Measurements from ENCODE around the gene IGFN1. TPM values are rescaled to one million over a fixed set of nuclear protein-coding genes. Genes with fewer than 3 reads are reported as not detected.

The IGFN1 gene
- polyA plus RNA-seq, 1 of the 3 experiments (the other 2 are of a cell fraction) = 0.18 TPM

DNA sequence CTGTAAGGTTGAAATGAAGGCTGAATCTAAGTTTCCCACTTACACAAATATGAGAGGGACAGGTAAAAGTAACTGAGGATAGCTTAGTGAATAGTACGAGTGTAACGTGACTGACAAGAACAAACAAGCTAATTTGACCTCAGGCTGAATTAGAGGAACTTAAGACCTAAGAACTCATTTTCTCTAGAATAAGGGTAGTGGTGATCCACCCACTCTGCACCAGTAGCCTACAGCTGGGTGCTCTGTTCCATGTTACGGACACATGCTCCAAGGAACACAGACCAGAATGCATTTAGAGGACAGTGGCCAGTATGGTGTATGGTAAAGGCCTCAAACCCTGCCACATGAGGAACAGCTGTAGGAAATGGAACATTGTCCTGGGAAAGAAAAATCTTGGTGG, 21.4 kb upstream of the IGFN1 start:
- ChIA-PET POLR2A (interaction anchor here (0.7 to 0.9 kb wide), 3 partner anchors 15 to 115 kb away, joined by 3 to 5 read pairs (median 3); partner anchors contain the start of gene TMEM9), CTCF (interaction anchor here (3.0 kb wide), 2 partner anchors 19 to 53 kb away, joined by 11 to 14 read pairs; no protein-coding TSS in a partner anchor)
- no peaks in the 10 kb centered on the region for H3K9me2 ChIP-seq
- 0 out of 2 replicates have a peak, but pooled peaks cover 7% of the 10 kb centered on the region for H3K27me3 ChIP-seq (ENCODE audit: insufficient read depth)
- no peak overlapping the region for H3K4me3 ChIP-seq (ENCODE audit: low read depth in 2 of 2, low read length in 1 of 2)
- H3K79me2 ChIP-seq (ENCODE audit: insufficient read depth) = no peaks in the 10 kb centered on the region
- no peak overlapping the region for H2AFZ ChIP-seq (ENCODE audit: low read depth)
- H3K9me3 ChIP-seq = no peaks in the 10 kb centered on the region
- no peak overlapping the region for H3K4me2 ChIP-seq
- no peaks in the 10 kb centered on the region for H3F3A ChIP-seq (replicated peaks; ENCODE audit: insufficient read depth)
- no peak for DNase-seq
- no peaks in the 10 kb centered on the region for H4K20me1 ChIP-seq (ENCODE audit: insufficient read depth)
- no peak overlapping the region for H3K27ac ChIP-seq (ENCODE audit: low read depth in 2 of 2, low read length in 1 of 2)
- H3K4me1 ChIP-seq (ENCODE audit: control insufficient read depth in 1 of 2, insufficient read depth in 2 of 2, low read depth in 1 of 2, low read length in 1 of 2) = peaks cover 0 to 15% of the 10 kb centered on the region in 2 experiments; a peak in 2 of 4 replicates
- WGBS (ENCODE audit: low lambda C conversion rate) = 65% methylated on average over 3 of the region's 3 CpGs
- no peaks in the 10 kb centered on the region for H3K36me3 ChIP-seq (replicated peaks in 1 of 2; ENCODE audit: control insufficient read depth in 1 of 2, insufficient read depth in 2 of 2, low read length in 1 of 2)
- H3K9ac ChIP-seq = no peak overlapping the region
- TF ChIP-seq RAD21 (IDR thresholded peaks at IDR 0.05; ENCODE audit: low read length) (no peak), FOSL2 (IDR thresholded peaks at IDR 0.05; ENCODE audit: borderline replicate concordance, low read depth) (no peak), POLR2AphosphoS5 (IDR thresholded peaks at IDR 0.05; ENCODE audit: low read depth, low read length) (no peak), SMC3 (IDR thresholded peaks at IDR 0.05; ENCODE audit: low read depth, low read length) (no peak)
- TF ChIP-seq, protein P1, sequence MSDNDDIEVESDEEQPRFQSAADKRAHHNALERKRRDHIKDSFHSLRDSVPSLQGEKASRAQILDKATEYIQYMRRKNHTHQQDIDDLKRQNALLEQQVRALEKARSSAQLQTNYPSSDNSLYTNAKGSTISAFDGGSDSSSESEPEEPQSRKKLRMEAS (IDR thresholded peaks at IDR 0.05; ENCODE audit: low read depth) = no peak

DNA sequence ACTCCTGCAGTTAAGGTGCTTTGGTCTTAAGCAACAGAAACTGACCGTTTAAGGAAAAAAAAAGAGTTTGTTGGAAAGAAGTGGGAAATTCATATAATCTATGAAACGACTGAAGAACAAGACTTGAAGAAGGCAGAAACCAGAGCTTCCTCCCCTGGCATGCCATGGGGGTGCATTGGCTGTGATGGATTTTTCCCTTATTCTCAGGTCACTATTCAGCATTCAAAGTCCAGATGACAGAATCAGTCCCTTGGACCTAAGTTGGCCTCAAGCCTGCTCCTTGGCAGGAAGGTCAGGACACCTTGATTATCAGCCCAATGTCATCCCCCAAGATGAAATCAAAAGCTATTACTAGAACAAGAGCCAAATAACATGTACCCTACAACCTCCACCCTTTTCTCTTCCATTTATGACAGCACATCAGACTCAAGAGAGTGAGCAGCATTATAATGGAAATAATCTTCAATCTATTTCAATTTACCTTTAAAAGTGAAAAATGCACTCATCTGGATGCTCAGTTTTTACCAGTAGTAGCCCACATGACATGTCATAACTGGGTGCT, 20.6 kb upstream of the IGFN1 start:
- Histone ChIP-seq H3K4me3 (ENCODE audit: low read depth in 2 of 2, low read length in 1 of 2) (peak overlapping the region in 1 of 2 experiments; percentile 70; a peak in 2 of 4 replicates), H3K27me3 (ENCODE audit: insufficient read depth) (0 out of 2 replicates have a peak, but pooled peaks cover 7% of the 10 kb centered on the region), H3K4me2 (peak overlapping the region; percentile 92; the same call in 1 of the 2 replicates), H3K9me2 (no peaks in the 10 kb centered on the region), H3K27ac (ENCODE audit: low read depth in 2 of 2, low read length in 1 of 2) (peak overlapping the region in 1 of 2 experiments; percentile 17; a peak in 2 of 4 replicates), H3K36me3 (replicated peaks in 1 of 2; ENCODE audit: control insufficient read depth in 1 of 2, insufficient read depth in 2 of 2, low read length in 1 of 2) (no peaks in the 10 kb centered on the region), H2AFZ (ENCODE audit: low read depth) (peak overlapping the region; percentile 98), H3K9ac (no peak overlapping the region), H3K9me3 (no peaks in the 10 kb centered on the region), H4K20me1 (ENCODE audit: insufficient read depth) (no peaks in the 10 kb centered on the region), H3K4me1 (ENCODE audit: control insufficient read depth in 1 of 2, insufficient read depth in 2 of 2, low read depth in 1 of 2, low read length in 1 of 2) (peaks cover 0 to 10% of the 10 kb centered on the region in 2 experiments; a peak in 2 of 4 replicates), H3K79me2 (ENCODE audit: insufficient read depth) (no peaks in the 10 kb centered on the region), H3F3A (replicated peaks; ENCODE audit: insufficient read depth) (no peaks in the 10 kb centered on the region)
- POLR2A ChIA-PET = interaction anchor here (0.9 kb wide), 1 partner anchor 16 kb away, joined by 3 read pairs; the partner anchor contains the start of gene TMEM9
- no peak for TF ChIP-seq SMC3 (IDR thresholded peaks at IDR 0.05; ENCODE audit: low read depth, low read length)
- TF ChIP-seq GABPA (IDR thresholded peaks at IDR 0.05; ENCODE audit: low read depth) = no peak
- TF ChIP-seq RAD21 (IDR thresholded peaks at IDR 0.05; ENCODE audit: low read length) = no peak
- no peak for TF ChIP-seq NFIC (IDR thresholded peaks at IDR 0.05; ENCODE audit: borderline replicate concordance)
- TF ChIP-seq POLR2AphosphoS5 (IDR thresholded peaks at IDR 0.05; ENCODE audit: low read depth, low read length) = no peak
- no peak for DNase-seq
- WGBS (ENCODE audit: low lambda C conversion rate) = 73% methylated on average over 2 of the region's 2 CpGs
- CTCF ChIA-PET = interaction anchor here (2.1 to 3.0 kb wide), 3 partner anchors 15 to 52 kb away, joined by 11 to 15 read pairs (median 14); partner anchors contain the start of gene TMEM9

DNA sequence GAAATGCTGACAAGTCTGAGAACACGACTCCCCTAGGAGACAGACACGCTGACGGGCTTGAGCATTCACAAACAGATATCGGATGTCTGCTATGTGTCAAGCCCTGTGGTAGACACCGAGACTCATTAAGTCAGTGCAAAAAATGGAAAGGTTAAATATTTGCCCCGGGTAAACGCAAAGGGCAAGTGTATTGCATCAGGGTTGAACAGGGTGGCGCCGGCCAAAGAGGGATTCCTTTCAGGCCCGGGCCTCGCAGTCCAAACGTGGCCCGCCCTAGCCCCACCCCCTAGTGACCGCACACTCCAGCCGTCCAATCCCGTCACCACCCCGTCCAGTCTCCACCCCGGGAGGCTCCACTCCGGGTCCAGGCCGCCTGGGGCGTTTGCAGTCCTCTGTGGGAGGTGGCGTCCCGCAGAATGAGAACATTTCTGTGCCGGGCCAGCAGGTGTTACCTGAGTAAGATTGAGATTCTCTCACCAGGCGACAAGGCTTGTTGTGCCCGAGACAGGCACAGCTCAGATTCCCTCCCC, 20.0 kb upstream of the IGFN1 start:
- DNase-seq = peak; percentile 97
- H3K4me2 ChIP-seq = peak overlapping the region; percentile 92
- 24% methylated on average over 11 of the region's 26 CpGs for WGBS (ENCODE audit: low lambda C conversion rate)
- no peaks in the 10 kb centered on the region for H3K9me2 ChIP-seq
- no peaks in the 10 kb centered on the region for H4K20me1 ChIP-seq (ENCODE audit: insufficient read depth)
- H3K9me3 ChIP-seq = no peaks in the 10 kb centered on the region
- peak overlapping the region; percentile 64; the same call in 1 of the 2 replicates for H3K9ac ChIP-seq
- peaks cover 0 to 10% of the 10 kb centered on the region in 2 experiments; a peak in 2 of 4 replicates for H3K4me1 ChIP-seq (ENCODE audit: control insufficient read depth in 1 of 2, insufficient read depth in 2 of 2, low read depth in 1 of 2, low read length in 1 of 2)
- H3K36me3 ChIP-seq (replicated peaks in 1 of 2; ENCODE audit: control insufficient read depth in 1 of 2, insufficient read depth in 2 of 2, low read length in 1 of 2) = no peaks in the 10 kb centered on the region
- H3K79me2 ChIP-seq (ENCODE audit: insufficient read depth) = no peaks in the 10 kb centered on the region
- POLR2A ChIA-PET = no interaction called here
- peak overlapping the region in 1 of 2 experiments; percentile 76; a peak in 2 of 4 replicates for H3K27ac ChIP-seq (ENCODE audit: low read depth in 2 of 2, low read length in 1 of 2)
- 0 out of 2 replicates have a peak, but pooled peaks cover 7% of the 10 kb centered on the region for H3K27me3 ChIP-seq (ENCODE audit: insufficient read depth)
- CTCF ChIA-PET = interaction anchor here (1.5 to 3.0 kb wide), 6 partner anchors 12 to 52 kb away, joined by 3 to 15 read pairs (median 10); partner anchors contain the start of gene TMEM9
- H3F3A ChIP-seq (replicated peaks; ENCODE audit: insufficient read depth) = no peaks in the 10 kb centered on the region
- H3K4me3 ChIP-seq (ENCODE audit: low read depth in 2 of 2, low read length in 1 of 2) = peak overlapping the region; percentile 70 to 79
- peak overlapping the region; percentile 98 for H2AFZ ChIP-seq (ENCODE audit: low read depth)
- TF ChIP-seq, protein P2, sequence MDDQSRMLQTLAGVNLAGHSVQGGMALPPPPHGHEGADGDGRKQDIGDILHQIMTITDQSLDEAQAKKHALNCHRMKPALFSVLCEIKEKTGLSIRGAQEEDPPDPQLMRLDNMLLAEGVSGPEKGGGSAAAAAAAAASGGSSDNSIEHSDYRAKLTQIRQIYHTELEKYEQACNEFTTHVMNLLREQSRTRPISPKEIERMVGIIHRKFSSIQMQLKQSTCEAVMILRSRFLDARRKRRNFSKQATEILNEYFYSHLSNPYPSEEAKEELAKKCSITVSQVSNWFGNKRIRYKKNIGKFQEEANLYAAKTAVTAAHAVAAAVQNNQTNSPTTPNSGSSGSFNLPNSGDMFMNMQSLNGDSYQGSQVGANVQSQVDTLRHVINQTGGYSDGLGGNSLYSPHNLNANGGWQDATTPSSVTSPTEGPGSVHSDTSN (IDR thresholded peaks at IDR 0.05) = no peak
- TF ChIP-seq RFX5 (IDR thresholded peaks at IDR 0.05; ENCODE audit: low read length) (peak; percentile 74), FOXJ3 (CRISPR knock-in tag; IDR thresholded peaks at IDR 0.05) (no peak; the same call in 1 of the 2 replicates), FOSL2 (IDR thresholded peaks at IDR 0.05; ENCODE audit: borderline replicate concordance, low read depth) (no peak), JUND (IDR thresholded peaks at IDR 0.05) (no peak), POLR2AphosphoS5 (IDR thresholded peaks at IDR 0.05; ENCODE audit: low read depth, low read length) (peak; percentile 70), TCF12 (IDR thresholded peaks at IDR 0.05) (peak; percentile 4; the same call in 1 of the 2 replicates)
- TF ChIP-seq, protein P1 (IDR thresholded peaks at IDR 0.05; ENCODE audit: low read depth) = peak; percentile 78; the same call in 1 of the 2 replicates
- TF ChIP-seq, protein P3, sequence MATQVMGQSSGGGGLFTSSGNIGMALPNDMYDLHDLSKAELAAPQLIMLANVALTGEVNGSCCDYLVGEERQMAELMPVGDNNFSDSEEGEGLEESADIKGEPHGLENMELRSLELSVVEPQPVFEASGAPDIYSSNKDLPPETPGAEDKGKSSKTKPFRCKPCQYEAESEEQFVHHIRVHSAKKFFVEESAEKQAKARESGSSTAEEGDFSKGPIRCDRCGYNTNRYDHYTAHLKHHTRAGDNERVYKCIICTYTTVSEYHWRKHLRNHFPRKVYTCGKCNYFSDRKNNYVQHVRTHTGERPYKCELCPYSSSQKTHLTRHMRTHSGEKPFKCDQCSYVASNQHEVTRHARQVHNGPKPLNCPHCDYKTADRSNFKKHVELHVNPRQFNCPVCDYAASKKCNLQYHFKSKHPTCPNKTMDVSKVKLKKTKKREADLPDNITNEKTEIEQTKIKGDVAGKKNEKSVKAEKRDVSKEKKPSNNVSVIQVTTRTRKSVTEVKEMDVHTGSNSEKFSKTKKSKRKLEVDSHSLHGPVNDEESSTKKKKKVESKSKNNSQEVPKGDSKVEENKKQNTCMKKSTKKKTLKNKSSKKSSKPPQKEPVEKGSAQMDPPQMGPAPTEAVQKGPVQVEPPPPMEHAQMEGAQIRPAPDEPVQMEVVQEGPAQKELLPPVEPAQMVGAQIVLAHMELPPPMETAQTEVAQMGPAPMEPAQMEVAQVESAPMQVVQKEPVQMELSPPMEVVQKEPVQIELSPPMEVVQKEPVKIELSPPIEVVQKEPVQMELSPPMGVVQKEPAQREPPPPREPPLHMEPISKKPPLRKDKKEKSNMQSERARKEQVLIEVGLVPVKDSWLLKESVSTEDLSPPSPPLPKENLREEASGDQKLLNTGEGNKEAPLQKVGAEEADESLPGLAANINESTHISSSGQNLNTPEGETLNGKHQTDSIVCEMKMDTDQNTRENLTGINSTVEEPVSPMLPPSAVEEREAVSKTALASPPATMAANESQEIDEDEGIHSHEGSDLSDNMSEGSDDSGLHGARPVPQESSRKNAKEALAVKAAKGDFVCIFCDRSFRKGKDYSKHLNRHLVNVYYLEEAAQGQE (IDR thresholded peaks at IDR 0.05; ENCODE audit: low read depth, low read length) = no peak
